ENCODE results near the gene PDIA5.

GRCh38 chr3:123072152-123072551, 5.3 kb downstream of the PDIA5 start:
- TF ChIP-seq, protein P1, sequence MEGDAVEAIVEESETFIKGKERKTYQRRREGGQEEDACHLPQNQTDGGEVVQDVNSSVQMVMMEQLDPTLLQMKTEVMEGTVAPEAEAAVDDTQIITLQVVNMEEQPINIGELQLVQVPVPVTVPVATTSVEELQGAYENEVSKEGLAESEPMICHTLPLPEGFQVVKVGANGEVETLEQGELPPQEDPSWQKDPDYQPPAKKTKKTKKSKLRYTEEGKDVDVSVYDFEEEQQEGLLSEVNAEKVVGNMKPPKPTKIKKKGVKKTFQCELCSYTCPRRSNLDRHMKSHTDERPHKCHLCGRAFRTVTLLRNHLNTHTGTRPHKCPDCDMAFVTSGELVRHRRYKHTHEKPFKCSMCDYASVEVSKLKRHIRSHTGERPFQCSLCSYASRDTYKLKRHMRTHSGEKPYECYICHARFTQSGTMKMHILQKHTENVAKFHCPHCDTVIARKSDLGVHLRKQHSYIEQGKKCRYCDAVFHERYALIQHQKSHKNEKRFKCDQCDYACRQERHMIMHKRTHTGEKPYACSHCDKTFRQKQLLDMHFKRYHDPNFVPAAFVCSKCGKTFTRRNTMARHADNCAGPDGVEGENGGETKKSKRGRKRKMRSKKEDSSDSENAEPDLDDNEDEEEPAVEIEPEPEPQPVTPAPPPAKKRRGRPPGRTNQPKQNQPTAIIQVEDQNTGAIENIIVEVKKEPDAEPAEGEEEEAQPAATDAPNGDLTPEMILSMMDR (conservative IDR thresholded peaks at IDR 0.05; ENCODE audit: low read depth, low read length): no peak
- TF ChIP-seq POLR2A (IDR thresholded peaks at IDR 0.05; ENCODE audit: low read depth, low read length) (no peak), RCOR1 (IDR thresholded peaks at IDR 0.05; ENCODE audit: insufficient replicate concordance, low read length) (no peak)
